Esophagus muscularis mucosa (tissue), 4 donors: ENCODE data around the gene NUDT16L1.

ENCODE experiments used
- CTCF ChIP-seq, 3 experiments: fragments of 200-600 bp in 2 of 3; fragments of 450-650 bp in 1 of 3; sonication (generic) in 2 of 3; IDR thresholded peaks; one replicate each; pipeline ENCODE4 v1.5.1; 2017 to 2019; ENCODE audit warnings: antibody characterized with exemption in 3 of 3, mild to moderate bottlenecking in 2 of 3, moderate library complexity in 1 of 3
- EP300 ChIP-seq: sonication (generic); formaldehyde crosslinking; IDR thresholded peaks from one replicate; pipeline ENCODE4 v1.6.1; 2017; ENCODE audit warnings: antibody characterized with exemption
- POLR2A ChIP-seq: fragments of 450-650 bp; IDR thresholded peaks from one replicate; pipeline ENCODE4 v1.6.1; 2017; ENCODE audit warnings: antibody characterized with exemption, moderate library complexity, mild to moderate bottlenecking, low read depth

- TF ChIP-seq CTCF (IDR thresholded peaks at IDR 0.05) (no peak), EP300 (no peak), POLR2A (no peak)
These were observed 40.8 kb upstream of the NUDT16L1 start for GRCh38 chr16:4652561-4652960.
